ENCODE data around the gene TBC1D22A.

The TBC1D22A gene

GRCh38 chr22:47207387-47207786 lies 444.9 kb downstream of the TBC1D22A start:
- intact Hi-C loops (cut with micrococcal nuclease), result no loop called here
- Mint-ChIP-seq H3K9me3 (peaks cover under 1% of the 10 kb centered on the region), H3K27me3 (no peaks in the 10 kb centered on the region), H3K4me1 (ENCODE audit: low read depth) (no peaks in the 10 kb centered on the region), H3K36me3 (ENCODE audit: low read depth) (no peaks in the 10 kb centered on the region), H3K4me3 (no peak overlapping the region), H3K27ac (no peak overlapping the region)

GRCh38 chr22:47207846-47208554 lies 445.6 kb downstream of the TBC1D22A start:
- no peaks in the 10 kb centered on the region for H3K36me3 Mint-ChIP-seq (ENCODE audit: low read depth)
- intact Hi-C loops (cut with micrococcal nuclease), result no loop called here
- no peaks in the 10 kb centered on the region for H3K27me3 Mint-ChIP-seq
- H3K4me1 Mint-ChIP-seq (ENCODE audit: low read depth), result no peaks in the 10 kb centered on the region
- H3K27ac Mint-ChIP-seq, result no peak overlapping the region
- peaks cover 7% of the 10 kb centered on the region for H3K9me3 Mint-ChIP-seq
- no peak overlapping the region for H3K4me3 Mint-ChIP-seq

- H3K9me3 Mint-ChIP-seq, result peaks cover 11% of the 10 kb centered on the region
- H3K27ac Mint-ChIP-seq, result no peak overlapping the region
- intact Hi-C loops (cut with micrococcal nuclease), result no loop called here
- no peaks in the 10 kb centered on the region for H3K36me3 Mint-ChIP-seq (ENCODE audit: low read depth)
- no peak overlapping the region for H3K4me3 Mint-ChIP-seq
- H3K27me3 Mint-ChIP-seq, result no peaks in the 10 kb centered on the region
- no peaks in the 10 kb centered on the region for H3K4me1 Mint-ChIP-seq (ENCODE audit: low read depth)
These were observed 446.2 kb downstream of the TBC1D22A start for GRCh38 chr22:47208630-47209029.

GRCh38 chr22:47209040-47209514 lies 446.6 kb downstream of the TBC1D22A start:
- no peaks in the 10 kb centered on the region for H3K4me1 Mint-ChIP-seq (ENCODE audit: low read depth)
- intact Hi-C loops (cut with micrococcal nuclease), result no loop called here
- H3K36me3 Mint-ChIP-seq (ENCODE audit: low read depth), result no peaks in the 10 kb centered on the region
- no peaks in the 10 kb centered on the region for H3K27me3 Mint-ChIP-seq
- no peak overlapping the region for H3K4me3 Mint-ChIP-seq
- peaks cover 11% of the 10 kb centered on the region for H3K9me3 Mint-ChIP-seq
- H3K27ac Mint-ChIP-seq, result no peak overlapping the region

- Mint-ChIP-seq H3K4me3 (no peak overlapping the region), H3K4me1 (ENCODE audit: low read depth) (no peaks in the 10 kb centered on the region), H3K36me3 (ENCODE audit: low read depth) (no peaks in the 10 kb centered on the region), H3K9me3 (peaks cover 11% of the 10 kb centered on the region), H3K27ac (no peak overlapping the region), H3K27me3 (no peaks in the 10 kb centered on the region)
- intact Hi-C loops (cut with micrococcal nuclease), result no loop called here
These were observed 447.1 kb downstream of the TBC1D22A start for GRCh38 chr22:47209547-47210023.

- no peaks in the 10 kb centered on the region for H3K36me3 Mint-ChIP-seq (ENCODE audit: low read depth)
- no peaks in the 10 kb centered on the region for H3K27me3 Mint-ChIP-seq
- H3K4me1 Mint-ChIP-seq (ENCODE audit: low read depth), result no peaks in the 10 kb centered on the region
- H3K27ac Mint-ChIP-seq, result no peak overlapping the region
- peaks cover 11% of the 10 kb centered on the region for H3K9me3 Mint-ChIP-seq
- H3K4me3 Mint-ChIP-seq, result no peak overlapping the region
- intact Hi-C loops (cut with micrococcal nuclease), result no loop called here
These were observed 447.7 kb downstream of the TBC1D22A start for GRCh38 chr22:47210112-47210657.

GRCh38 chr22:47210686-47211085 lies 448.2 kb downstream of the TBC1D22A start:
- intact Hi-C loops (cut with micrococcal nuclease), result no loop called here
- Mint-ChIP-seq H3K27ac (no peak overlapping the region), H3K4me1 (ENCODE audit: low read depth) (no peaks in the 10 kb centered on the region), H3K9me3 (peaks cover 11% of the 10 kb centered on the region), H3K27me3 (no peaks in the 10 kb centered on the region), H3K36me3 (ENCODE audit: low read depth) (no peaks in the 10 kb centered on the region), H3K4me3 (no peak overlapping the region)

- no peak overlapping the region for H3K4me3 Mint-ChIP-seq
- H3K27me3 Mint-ChIP-seq, result peaks cover 1% of the 10 kb centered on the region
- H3K27ac Mint-ChIP-seq, result no peak overlapping the region
These were observed 451.3 kb downstream of the TBC1D22A start for GRCh38 chr22:47213571-47214230.

GRCh38 chr22:47215851-47216250 lies 453.4 kb downstream of the TBC1D22A start:
- Mint-ChIP-seq H3K36me3 (ENCODE audit: low read depth) (no peaks in the 10 kb centered on the region), H3K27me3 (peaks cover 1% of the 10 kb centered on the region), H3K4me1 (ENCODE audit: low read depth) (no peaks in the 10 kb centered on the region), H3K4me3 (no peak overlapping the region), H3K27ac (no peak overlapping the region), H3K9me3 (peaks cover 11% of the 10 kb centered on the region)
- intact Hi-C loops (cut with micrococcal nuclease), result no loop called here

More at GRCh38 chr22:47213571-47214230, 451.3 kb downstream of the TBC1D22A start:
- peaks cover 11% of the 10 kb centered on the region for H3K9me3 Mint-ChIP-seq
- H3K4me1 Mint-ChIP-seq (ENCODE audit: low read depth), result no peaks in the 10 kb centered on the region
- no peaks in the 10 kb centered on the region for H3K36me3 Mint-ChIP-seq (ENCODE audit: low read depth)
- intact Hi-C loops (cut with micrococcal nuclease), result no loop called here

GRCh38 chr22:47218671-47219070 lies 456.2 kb downstream of the TBC1D22A start:
- Mint-ChIP-seq H3K4me3 (no peak overlapping the region), H3K9me3 (no peaks in the 10 kb centered on the region), H3K27ac (no peak overlapping the region), H3K27me3 (peaks cover 3% of the 10 kb centered on the region), H3K4me1 (ENCODE audit: low read depth) (no peaks in the 10 kb centered on the region), H3K36me3 (ENCODE audit: low read depth) (no peaks in the 10 kb centered on the region)
- intact Hi-C loops (cut with micrococcal nuclease), result no loop called here

GRCh38 chr22:47219789-47220188 lies 457.3 kb downstream of the TBC1D22A start:
- no peaks in the 10 kb centered on the region for H3K4me1 Mint-ChIP-seq (ENCODE audit: low read depth)
- peaks cover 4% of the 10 kb centered on the region for H3K27me3 Mint-ChIP-seq
- H3K27ac Mint-ChIP-seq, result no peak overlapping the region
- intact Hi-C loops (cut with micrococcal nuclease), result no loop called here
- H3K36me3 Mint-ChIP-seq (ENCODE audit: low read depth), result no peaks in the 10 kb centered on the region
- H3K9me3 Mint-ChIP-seq, result no peaks in the 10 kb centered on the region
- no peak overlapping the region for H3K4me3 Mint-ChIP-seq

- H3K36me3 Mint-ChIP-seq (ENCODE audit: low read depth), result no peaks in the 10 kb centered on the region
- H3K4me3 Mint-ChIP-seq, result no peak overlapping the region
- no peaks in the 10 kb centered on the region for H3K4me1 Mint-ChIP-seq (ENCODE audit: low read depth)
- H3K9me3 Mint-ChIP-seq, result no peaks in the 10 kb centered on the region
- H3K27ac Mint-ChIP-seq, result no peak overlapping the region
- peaks cover 6% of the 10 kb centered on the region for H3K27me3 Mint-ChIP-seq
- intact Hi-C loops (cut with micrococcal nuclease), result no loop called here
These were observed 458.3 kb downstream of the TBC1D22A start for GRCh38 chr22:47220752-47221151.

GRCh38 chr22:47221840-47222615 lies 459.6 kb downstream of the TBC1D22A start:
- Mint-ChIP-seq H3K4me1 (ENCODE audit: low read depth) (no peaks in the 10 kb centered on the region), H3K27me3 (peaks cover 6% of the 10 kb centered on the region), H3K36me3 (ENCODE audit: low read depth) (no peaks in the 10 kb centered on the region), H3K27ac (no peak overlapping the region), H3K4me3 (no peak overlapping the region), H3K9me3 (no peaks in the 10 kb centered on the region)
- intact Hi-C loops (cut with micrococcal nuclease), result no loop called here
